SKM-1 (cell line): ENCODE results near the gene SP100.
"Not testable (repeated sequence)": the region's sequence is repeated elsewhere in the genome, so short reads cannot be mapped to it uniquely, and the experiment has no call there.

Source experiments
- DNase-seq: peaks from one replicate; lab custom pipeline; 2025; ENCODE audit not compliant: unreplicated experiment; lab: John Stamatoyannopoulos, UW

Gene SP100

DNA sequence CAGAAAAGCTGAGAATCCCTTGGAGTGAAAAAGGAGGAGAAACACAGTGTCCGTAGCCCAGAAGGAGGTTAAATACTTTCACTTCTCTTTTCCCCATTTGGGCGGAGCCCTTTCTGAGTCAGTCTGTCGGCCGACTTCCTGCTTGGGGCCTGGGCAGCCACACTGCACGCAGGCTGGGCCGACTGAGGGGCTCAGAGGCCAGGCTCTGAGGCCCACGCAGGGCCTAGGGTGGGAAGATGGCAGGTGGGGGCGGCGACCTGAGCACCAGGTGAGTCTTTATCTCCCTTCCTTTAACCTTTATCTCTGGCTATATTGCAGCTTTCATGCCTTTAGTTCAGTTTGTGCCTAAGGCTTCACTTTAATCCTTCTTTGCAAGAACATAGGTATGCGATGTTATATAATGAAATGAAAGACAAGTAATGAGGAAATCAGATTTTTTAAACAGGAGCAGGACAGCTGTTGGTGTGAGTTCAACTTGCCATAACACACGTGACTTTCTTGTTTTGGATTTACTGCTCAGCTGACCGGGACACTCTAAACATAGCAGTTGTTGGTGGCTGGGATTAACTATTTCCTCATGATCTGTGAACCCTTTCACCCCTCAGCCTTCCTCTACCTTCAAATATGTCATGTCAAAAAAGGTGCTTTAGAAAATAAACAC, at the start of gene SP100:
Gene SP100, plus strand, starts transcription at position 141 of the 661 bp plus-strand sequence. Its CDS starts 96 bp downstream, at position 237.
- peak; percentile 92 for DNase-seq

DNA sequence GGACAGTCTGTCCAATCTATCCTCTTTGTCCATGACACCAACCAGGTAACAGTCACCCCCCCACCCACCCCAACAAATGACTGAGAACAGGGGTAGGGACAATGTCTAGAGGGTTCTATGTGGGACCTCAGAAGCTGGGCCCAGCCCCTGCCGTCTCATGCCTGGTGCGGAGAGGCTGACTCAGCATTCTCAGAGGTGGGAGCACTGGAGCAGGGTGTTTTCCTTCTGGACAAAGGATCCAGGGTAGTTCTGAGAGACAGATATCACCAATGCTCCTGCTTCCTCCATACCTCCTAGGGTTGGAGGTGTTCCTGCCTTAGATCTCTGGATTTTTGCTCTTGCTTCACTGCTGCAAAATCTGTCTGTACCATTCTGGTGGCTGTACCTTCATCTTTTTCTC, 33.9 kb upstream of the SP100 start:
- no peak for DNase-seq

DNA sequence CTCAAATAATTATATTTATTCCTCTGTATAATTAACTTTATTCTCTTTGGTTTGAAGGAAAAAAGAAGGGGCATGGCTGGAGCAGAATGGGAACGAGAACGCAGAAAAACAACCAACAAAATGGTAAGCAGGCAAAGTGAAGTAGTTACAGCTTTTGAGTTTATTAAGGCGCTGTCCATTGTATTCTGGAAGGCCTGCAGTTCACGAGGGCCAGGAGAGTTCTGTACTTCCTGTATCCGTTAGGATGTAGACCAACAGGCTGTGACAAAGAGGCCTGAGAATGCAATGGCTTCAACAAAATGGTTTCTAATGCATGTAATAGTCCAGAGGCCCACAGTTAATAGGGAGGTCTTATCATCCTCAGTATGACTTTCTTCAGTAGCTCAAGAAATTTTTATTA, 32.5 kb upstream of the SP100 start:
- DNase-seq = no peak

DNA sequence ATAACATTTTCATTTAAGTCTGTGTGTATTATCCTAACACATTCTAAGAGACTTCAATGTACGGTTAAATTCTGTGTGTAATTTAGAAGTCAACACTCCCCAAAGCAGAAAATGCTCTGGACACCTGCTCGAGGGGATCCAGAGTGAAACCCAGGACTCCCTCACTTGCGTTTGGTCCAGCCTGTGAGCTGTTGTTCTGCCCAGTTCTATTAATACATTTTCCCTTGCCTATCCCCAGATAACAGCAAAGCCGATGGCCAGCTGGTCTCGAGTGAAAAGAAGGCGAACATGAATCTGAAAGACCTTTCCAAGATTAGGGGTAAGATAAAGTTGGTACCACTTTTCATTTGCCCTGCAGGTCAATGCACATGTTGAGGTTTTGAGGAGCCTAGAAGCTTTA, 31.0 kb upstream of the SP100 start:
- no peak for DNase-seq

DNA sequence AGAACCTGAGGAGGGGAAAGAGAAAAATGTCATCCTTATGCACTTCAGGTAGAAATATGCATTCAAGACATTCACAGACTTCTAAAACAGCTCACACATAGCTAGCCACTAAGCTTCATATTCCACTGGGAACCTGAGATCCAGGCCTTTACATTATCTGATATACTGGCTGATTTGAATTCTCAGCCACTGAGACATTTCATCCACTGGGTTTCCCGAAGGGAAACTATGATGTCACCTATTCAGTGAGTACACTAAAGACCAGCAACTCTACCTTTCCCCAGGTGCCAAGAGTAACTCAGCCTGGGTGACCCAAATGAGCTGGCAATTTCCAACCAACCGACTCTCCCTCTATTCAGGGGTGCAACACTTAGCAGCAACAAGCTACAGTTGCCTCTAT, 21.7 kb upstream of the SP100 start:
- no peak for DNase-seq

DNA sequence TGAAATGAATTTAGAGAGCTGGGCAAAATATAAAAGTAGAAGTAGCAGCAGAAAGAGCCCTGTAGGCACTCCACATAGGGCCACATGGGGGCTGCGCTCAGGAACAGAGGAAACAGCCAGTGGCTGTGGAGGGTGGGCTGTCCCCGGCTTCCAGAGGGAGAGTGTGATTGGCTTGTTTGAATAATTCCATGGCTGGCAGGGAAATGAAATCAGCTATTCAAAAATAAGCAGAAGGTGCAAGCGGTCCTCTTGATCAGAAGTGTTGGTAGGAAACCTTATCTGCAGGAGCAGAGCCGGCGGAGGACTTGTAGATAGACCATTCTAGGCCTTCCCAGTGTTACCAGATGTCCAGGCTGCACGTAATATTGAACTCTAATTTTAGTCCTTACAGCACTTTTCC, 17.3 kb upstream of the SP100 start:
- DNase-seq = not testable (repeated sequence)

DNA sequence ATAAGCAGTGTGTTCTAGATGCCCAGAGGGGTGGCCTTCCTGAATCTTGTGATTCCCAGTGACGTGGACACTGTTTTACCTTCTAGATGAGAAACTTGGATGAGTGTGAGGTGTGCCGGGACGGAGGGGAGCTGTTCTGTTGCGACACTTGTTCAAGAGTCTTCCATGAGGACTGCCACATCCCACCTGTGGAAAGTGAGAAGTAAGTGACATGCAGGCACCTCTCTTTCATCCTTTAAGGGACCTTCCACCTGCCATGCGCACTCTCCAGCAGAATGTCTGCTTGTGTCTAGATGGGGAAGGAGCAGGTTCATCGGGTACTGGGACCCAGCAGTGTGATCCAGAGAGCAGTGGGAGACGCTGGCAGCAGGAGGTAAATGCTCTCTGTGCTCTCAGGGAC, 16.0 kb upstream of the SP100 start:
- no peak for DNase-seq

DNA sequence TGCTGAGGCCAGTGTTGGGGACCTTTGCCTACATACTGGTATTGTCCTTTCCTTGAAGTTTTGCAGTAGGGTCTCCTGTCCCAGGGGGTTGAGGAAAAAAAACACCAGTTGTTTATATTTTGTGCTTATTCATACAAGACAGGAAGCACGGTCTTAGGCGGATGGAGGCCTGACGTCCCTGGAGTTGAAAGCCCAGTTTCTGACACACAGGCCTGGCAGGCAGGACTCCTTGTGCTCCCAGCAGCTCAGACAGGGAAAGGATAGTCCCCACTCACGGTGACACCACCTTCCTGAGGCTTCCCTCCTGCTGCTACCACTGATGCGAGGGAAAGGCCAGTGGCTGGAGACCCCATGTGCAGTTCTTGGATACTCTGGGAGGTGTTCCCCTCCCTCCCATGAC, 15.5 kb upstream of the SP100 start:
- no peak for DNase-seq

DNA sequence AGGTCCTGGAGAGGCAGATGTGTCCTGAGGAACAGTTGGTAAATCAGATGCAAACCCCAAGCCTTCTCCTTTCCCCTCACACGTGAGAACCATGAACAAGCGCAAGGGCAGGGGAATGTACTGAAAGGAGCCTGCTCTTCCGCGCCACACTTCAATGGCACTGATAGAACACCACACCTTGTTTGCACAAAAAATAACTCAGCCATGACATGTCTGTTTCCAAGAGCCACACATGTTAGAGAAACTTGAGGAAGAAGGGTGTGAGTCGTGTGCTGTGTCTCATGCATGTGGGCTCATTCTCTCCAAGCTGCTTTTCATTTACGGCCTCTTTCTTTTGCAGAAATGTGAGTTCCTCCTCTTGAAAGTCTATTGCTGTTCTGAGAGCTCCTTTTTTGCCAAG, 15.0 kb upstream of the SP100 start:
- not testable (repeated sequence) for DNase-seq

DNA sequence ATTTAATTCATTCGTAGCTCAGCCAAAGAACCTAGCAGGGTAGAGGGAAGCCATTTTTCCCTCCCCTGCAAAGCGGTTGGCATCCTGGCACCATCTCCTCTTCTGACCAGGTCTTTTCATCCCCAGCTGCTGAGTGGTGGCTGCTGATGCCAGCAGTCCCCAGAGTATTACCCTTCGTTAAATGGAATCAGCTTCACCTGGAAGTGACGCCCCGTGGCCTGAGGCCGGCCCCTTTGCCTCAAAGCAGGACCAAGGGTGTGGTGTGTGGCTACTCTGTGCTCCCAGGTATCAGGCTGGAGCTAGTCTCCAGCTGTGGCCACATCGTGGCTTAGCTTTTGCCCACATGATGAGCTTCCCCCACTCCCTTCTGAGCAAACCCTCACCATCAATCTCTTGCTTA, 12.3 kb upstream of the SP100 start:
- no peak for DNase-seq

DNA sequence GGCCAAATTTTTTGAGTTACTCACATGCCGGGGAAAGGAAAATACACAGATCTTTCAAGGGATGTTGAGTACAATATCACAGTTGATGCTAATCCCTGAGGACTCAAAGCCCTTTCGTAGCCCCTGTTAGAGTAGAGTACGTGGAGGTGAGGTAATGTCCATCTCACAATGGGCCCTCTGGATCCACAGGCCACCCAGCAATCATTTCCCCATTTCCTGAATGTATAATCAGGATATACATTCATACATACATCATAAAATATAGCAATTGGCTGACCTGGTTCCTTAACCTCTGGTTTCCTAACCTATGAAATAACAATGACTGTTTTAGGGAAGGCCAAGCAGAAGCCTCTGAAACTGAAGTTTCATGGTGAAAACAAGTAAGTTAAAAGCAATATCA, 10.2 kb upstream of the SP100 start:
- no peak for DNase-seq

DNA sequence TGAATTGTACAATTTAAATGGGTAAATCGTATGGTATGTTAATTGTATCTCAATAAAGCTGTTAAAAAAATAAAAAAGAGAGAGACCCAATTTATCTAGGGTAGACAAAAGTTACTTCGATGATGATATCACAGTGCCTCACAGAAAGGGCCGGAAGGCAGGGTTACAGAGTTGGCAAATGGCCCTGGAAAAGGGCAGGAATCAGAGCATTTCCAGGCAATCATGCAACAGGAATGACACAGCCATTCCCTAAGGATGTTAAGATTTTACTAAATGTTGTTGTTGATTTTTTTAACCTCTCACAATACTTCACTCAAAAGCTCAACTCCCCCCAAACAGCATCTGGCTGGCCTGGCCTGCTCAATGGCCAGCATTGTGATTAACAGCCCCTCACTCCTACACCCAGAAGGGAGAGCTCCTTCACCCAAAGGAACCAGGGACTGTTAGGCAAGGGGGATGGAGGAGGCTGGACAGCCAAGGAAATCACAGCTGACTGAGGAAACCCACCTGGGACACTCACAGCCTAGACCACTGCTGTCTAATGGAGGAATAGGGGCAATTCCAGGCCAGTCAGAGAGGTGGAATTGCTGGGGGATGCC, 7.7 kb upstream of the SP100 start:
- no peak for DNase-seq

DNA sequence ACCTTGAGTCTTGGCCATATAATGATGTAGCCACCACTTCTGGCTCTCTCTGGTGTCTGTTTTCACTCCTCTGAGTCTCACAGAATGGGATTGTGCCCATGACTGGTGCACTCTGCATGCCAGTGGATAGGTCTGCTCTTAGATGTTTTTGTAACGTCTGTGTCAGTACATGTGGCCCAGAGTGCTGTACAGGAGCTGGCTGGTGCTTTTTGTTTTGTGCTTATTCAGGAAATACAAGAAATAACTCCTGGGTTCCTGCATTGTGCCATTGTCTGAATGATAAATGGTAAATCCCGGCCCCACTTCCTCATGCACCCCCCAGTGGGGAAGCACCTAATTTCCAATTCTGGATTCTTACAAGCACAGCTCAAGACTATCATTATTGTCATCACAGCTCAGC, 6.7 kb upstream of the SP100 start:
- not testable (repeated sequence) for DNase-seq

DNA sequence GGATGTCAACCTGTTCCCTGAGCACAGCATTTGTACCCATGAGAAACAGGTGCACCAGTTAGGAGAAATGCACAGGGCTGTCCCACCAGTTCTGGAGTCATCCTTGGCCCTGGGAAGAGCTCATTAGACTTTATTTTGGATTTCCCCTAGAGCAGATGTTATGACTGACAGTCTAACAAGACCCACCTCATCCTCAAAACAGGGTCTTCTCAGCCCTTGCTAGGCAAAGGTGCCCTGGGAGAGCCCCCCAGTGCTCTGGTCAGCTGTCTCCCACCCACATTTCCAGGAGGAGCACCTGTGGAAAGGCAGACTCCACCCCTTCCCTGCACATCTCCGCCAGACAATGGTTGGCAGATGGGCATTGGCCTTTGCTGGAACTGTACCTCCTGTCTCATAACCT, 5.7 kb upstream of the SP100 start:
- DNase-seq = no peak

DNA sequence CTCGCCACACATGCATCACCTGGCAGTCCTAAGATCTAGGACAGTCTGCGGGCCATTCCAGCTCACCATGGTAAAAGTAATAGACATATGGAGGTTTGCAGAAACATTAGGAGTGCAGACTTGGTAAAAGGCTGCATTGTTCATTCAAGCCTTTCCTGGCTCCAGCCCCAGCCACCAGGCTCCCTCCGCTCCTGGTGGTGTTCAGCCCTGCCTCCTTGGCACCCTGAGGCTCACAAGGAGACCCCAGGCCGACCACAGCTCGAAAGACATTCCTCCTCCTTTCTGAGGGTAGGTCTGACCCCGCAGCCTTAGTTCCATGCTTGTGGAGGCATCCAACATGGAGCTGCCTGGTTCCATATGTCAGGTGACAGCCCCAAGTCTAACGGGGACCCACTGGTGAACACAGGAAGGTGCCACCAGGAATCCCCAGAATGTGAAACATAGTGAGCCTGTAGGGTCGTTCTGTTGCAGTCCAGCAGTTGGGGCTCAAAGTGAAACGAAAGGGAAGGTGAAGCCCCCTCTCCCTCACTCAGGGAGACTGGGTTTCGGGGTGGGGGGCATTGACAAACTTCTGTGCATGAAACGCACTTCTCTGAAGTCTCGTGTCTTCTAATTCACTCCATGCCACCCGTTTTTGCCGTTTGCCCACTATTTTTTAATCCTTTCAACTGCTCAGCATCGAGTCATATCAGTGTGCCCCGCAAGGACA, 5.0 kb upstream of the SP100 start:
- DNase-seq = no peak

DNA sequence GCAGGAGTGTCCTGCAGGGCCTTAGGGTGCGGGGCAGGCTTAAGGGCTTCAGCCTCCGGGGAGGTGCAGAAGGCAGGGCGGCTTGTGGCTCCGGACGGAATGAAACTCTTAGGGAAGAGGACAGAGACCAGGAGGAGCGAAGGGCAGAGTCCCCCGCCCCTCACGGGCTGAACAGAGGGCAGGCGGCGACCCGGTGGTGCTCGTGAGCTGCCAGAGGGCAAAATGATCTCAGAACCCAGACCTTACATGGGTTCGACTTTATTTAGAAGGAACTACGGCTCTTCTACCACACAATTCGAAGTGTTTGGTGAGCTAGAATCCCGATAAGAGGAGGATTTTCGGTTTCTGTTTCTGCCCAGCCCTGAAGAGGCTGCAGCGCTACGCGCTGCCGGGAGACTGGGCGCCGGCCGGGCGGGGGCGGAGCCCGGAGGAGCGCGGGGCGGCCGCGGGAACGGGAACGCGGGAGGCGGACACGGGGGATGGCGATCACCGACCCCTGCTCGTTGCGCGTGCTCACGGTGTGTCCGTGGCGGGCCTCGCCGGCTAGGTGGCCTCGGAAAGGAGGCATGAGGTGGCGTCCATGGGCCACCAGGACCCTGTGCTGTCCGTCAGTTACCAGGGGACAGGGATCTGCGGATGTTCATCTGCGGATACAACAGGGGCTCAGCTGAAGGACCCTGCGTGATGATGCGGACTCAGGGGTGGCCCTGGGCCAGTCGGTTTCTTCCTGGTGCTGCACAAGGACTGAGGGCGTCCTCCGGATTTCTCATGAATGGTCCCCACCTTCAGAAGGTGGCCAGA, 4.2 kb upstream of the SP100 start:
- DNase-seq = peak; percentile 42

DNA sequence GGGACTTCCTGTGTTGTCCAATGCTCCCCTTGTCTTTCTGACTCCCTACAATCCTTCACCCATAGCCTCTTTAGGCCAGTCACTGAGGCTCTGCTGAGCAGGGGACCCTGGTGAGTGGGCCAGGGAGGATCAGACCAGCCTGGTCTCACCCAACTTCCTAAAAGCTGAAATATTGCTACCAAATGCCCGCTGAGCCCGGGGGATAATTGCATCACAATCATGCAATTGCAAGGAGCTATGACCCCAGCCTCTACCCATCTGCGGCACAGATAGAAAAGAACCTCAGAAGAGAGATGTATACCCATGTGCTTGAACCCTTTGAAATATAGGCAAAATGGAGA, 3.7 kb upstream of the SP100 start:
- DNase-seq = peak; percentile 17

DNA sequence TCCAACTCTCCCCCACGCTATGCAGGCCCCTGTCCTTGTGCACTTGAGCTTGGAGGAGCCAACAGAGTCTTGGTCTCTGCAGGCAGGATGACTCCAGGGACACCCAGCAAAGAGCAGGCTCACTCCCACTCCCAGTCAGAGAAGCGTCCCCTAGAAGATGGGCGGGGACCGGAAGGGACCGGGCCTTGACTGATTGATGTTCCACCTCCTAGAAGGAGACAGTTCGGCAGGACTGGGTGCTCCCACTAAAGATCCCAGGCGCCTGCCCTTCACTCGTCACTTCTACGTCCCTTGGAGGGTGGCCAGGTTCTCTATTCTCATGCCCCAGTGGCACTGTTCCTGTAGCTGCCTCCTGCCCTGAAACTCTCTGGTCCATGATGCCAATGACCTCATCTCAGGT, 3.2 kb upstream of the SP100 start:
- DNase-seq = no peak

DNA sequence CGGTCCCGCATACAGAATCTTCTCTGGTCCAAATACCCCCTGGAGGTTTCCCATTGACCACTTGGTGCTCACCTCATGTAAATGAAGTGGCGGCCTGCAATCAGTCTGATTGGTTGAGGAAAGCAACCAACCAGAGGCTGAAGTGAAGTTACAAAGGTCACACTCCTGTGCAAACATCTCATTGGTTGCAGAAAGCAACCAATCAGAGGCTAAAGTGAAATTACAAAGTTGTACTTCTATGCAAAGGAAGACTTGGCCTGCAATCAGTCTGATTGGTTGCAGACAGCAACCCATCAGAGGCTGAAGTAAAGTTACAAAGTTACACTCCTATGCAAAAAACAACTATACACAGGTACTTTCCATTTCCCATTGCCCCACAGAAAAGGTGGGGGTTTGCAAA, 2.5 kb upstream of the SP100 start:
- no peak for DNase-seq

DNA sequence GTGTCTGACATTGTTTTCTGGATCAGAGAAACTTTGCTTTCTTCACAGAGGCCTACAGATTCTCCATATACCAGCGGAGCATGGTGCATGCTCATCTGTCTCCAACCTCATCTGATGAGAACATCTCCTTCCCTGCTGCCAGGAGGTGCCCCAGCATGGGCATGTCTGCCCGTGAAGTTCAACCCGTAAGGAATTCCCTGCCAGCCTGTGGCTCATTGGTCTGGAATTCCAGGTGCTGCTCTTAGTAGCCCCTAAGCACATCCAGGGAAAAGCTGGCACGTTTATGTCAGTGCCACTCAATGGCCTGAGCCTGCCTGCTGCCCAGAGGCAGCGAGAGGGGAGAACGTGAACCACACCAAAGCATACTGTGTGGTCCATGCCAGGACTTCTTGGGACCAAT, 1.7 kb upstream of the SP100 start:
- DNase-seq = no peak

DNA sequence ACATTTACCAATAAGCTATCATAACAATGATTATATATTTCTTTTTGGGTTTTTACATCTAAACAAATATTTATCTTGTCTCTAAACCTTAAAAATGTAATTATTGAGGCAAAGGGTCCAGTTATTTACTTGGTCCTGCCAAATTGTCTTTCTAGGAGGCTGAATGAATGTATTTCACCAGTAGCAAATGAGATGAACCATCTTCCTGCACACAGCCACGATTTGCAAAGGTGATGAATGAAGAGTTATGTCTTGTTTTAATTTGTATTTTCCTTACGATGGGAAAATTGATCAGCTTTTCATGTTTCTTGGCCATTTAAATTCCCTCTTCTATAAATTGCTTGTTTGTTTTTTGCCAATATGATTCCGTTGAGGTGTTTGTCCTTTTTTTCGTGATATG, 1.4 kb downstream of the SP100 start:
- DNase-seq = no peak
